K562 (cell line): ENCODE measurements around the gene SOCS3. TPM values are rescaled to one million over a fixed set of nuclear protein-coding genes. Genes with fewer than 3 reads are reported as not detected.

Experiments
- ATAC-seq: fragments of 200-7000 bp; cut with Tn5 transposase; 3 replicates; pipeline ENCODE4 v1.9.1; 2020; ENCODE audit warnings: moderate library complexity
- BruUV-seq: library from RNA; stranded (reverse); fragments of 400-500 nt; replicated peaks from 2 replicates; lab custom pipeline; 2021; lab: Mats Ljungman, UMichigan
- CTCF ChIA-PET: fragments of 300-600 bp; formaldehyde crosslinking; extraction: SDS; loops from one replicate; lab custom pipeline; 2021; ENCODE audit warnings: low intra/inter-chr PET ratio; lab: Yijun Ruan, JAX
- POLR2A ChIA-PET: fragments of 300-600, 350-650 bp; sonication (Branson Sonifier 250); formaldehyde crosslinking; extraction: SDS; loops from one replicate; lab custom pipeline; 2021; ENCODE audit warnings: antibody characterized with exemption, inconsistent platforms; lab: Yijun Ruan, JAX
- DNase-seq, 4 experiments: peaks; one replicate each; pipeline versions ENCODE4 v3.0.0 to v3.0.0-alpha.2; 2011 to 2018; ENCODE audit warnings: low spot score in 3 of 4, mixed read lengths in 3 of 4; ENCODE audit errors: extremely low read depth in 1 of 4
- FAIRE-seq: peaks from 2 replicates; lab custom pipeline; 2011; peaks lifted over from hg19 to GRCh38; lab: Jason Lieb, UNC
- H2AFZ ChIP-seq: 2 replicates; pipeline ENCODE4 v1.6.0; 2011; ENCODE audit warnings: low read depth, low read length, control low read depth, inconsistent platforms
- H3K27ac ChIP-seq: fragments of 200-600 bp; 3 replicates; pipeline ENCODE4 v1.8.0; 2011; ENCODE audit warnings: low read depth, mild to moderate bottlenecking, control low read depth, inconsistent platforms, low read length, moderate library complexity, mixed read lengths; ENCODE audit errors: extremely low read depth
- H3K27me3 ChIP-seq, 2 experiments: fragments of 300-600 bp in 1 of 2; 2 replicates in 1 of 2; 3 replicates in 1 of 2; pipeline versions ENCODE4 v1.6.0 to v1.8.0; 2011; ENCODE audit warnings: inconsistent platforms in 2 of 2, low read length in 2 of 2, mild to moderate bottlenecking in 1 of 2, mixed read lengths in 1 of 2, moderate library complexity in 1 of 2; ENCODE audit not compliant: control insufficient read depth in 2 of 2, insufficient read depth in 2 of 2
- H3K36me3 ChIP-seq: fragments of 300-600 bp; 3 replicates; pipeline ENCODE4 v1.8.0; 2011; ENCODE audit warnings: mild to moderate bottlenecking, low read length, inconsistent platforms; ENCODE audit not compliant: control insufficient read depth, insufficient read depth
- H3K4me1 ChIP-seq, 2 experiments: fragments of 200-600 bp in 1 of 2; replicated peaks in 1 of 2; 2 replicates in 1 of 2; 3 replicates in 1 of 2; pipeline versions ENCODE4 v1.5.1 to v1.8.0; 2011; ENCODE audit warnings: inconsistent platforms in 2 of 2, low read length in 2 of 2, mild to moderate bottlenecking in 1 of 2, mixed read lengths in 1 of 2, moderate library complexity in 1 of 2; ENCODE audit not compliant: control insufficient read depth in 2 of 2, insufficient read depth in 2 of 2
- H3K4me2 ChIP-seq: 2 replicates; pipeline ENCODE4 v1.6.1; 2011; ENCODE audit warnings: low read length, control low read depth, inconsistent platforms, mixed read lengths; ENCODE audit not compliant: insufficient read depth
- H3K4me3 ChIP-seq: fragments of 200-600 bp; sonication (generic), shearing (Covaris generic); 2 replicates; pipeline ENCODE4 v1.5.1; 2016; ENCODE audit warnings: control low read depth, inconsistent platforms
- H3K79me2 ChIP-seq: fragments of 200-600 bp; 3 replicates; pipeline ENCODE4 v1.8.0; 2011; ENCODE audit warnings: low read length, inconsistent platforms; ENCODE audit not compliant: control insufficient read depth, insufficient read depth
- H3K9ac ChIP-seq, 2 experiments: 2 replicates each; pipeline versions ENCODE4 v1.6.0 to v1.6.1; 2011; ENCODE audit warnings: low read depth in 2 of 2, low read length in 2 of 2, control low read depth in 1 of 2, inconsistent platforms in 1 of 2, mild to moderate bottlenecking in 1 of 2, mixed read lengths in 1 of 2; ENCODE audit not compliant: insufficient read depth in 1 of 2
- H3K9me1 ChIP-seq: one replicate; pipeline ENCODE4 v1.6.0; 2011; ENCODE audit warnings: inconsistent platforms, mild to moderate bottlenecking, low read length, moderate library complexity; ENCODE audit not compliant: control insufficient read depth, insufficient read depth
- H3K9me3 ChIP-seq: replicated peaks from 2 replicates; pipeline ENCODE4 v1.5.1; 2011; ENCODE audit warnings: low read depth, low read length, inconsistent platforms; ENCODE audit not compliant: control insufficient read depth, insufficient read depth
- H4K20me1 ChIP-seq: replicated peaks from 2 replicates; pipeline ENCODE4 v1.6.1; 2011; ENCODE audit warnings: low read length, inconsistent platforms, mixed read lengths; ENCODE audit not compliant: control insufficient read depth, insufficient read depth
- ATF3 ChIP-seq, 2 experiments: fragments of 450-650 bp in 1 of 2; sonication (generic) in 1 of 2; formaldehyde crosslinking in 1 of 2; IDR thresholded peaks in 1 of 2; conservative IDR thresholded peaks in 1 of 2; 2 replicates each; pipeline versions ENCODE4 v1.6.1 to v1.8.1; 2016 to 2023; ENCODE audit warnings: mild to moderate bottlenecking in 2 of 2, moderate library complexity in 2 of 2, inconsistent platforms in 1 of 2, missing genetic modification reagents in 1 of 2
- FOXK2 ChIP-seq, 2 experiments: fragments of 450-650 bp; IDR thresholded peaks in 1 of 2; conservative IDR thresholded peaks in 1 of 2; 2 replicates each; pipeline ENCODE4 v1.6.1; 2016; ENCODE audit warnings: low read depth in 2 of 2, mild to moderate bottlenecking in 1 of 2
- JUND ChIP-seq, 2 experiments: IDR thresholded peaks; 2 replicates in 1 of 2; 3 replicates in 1 of 2; pipeline ENCODE4 v1.6.1; 2011; ENCODE audit warnings: borderline replicate concordance in 2 of 2, low read depth in 2 of 2, low read length in 2 of 2, improper control_type of control experiment in 1 of 2, missing biosample characterization in 1 of 2, missing genetic modification characterization in 1 of 2, missing genetic modification reagents in 1 of 2
- ZNF121 ChIP-seq: sonication (generic); formaldehyde crosslinking; conservative IDR thresholded peaks from 2 replicates; pipeline ENCODE4 v1.8.0; 2022; ENCODE audit warnings: missing genetic modification reagents
- WGBS: fragments of 100-300 bp; shearing (Covaris generic); methylation state at CpG from one replicate; pipeline ENCODE4 v1.1.6; 2016; ENCODE audit warnings: low coverage, mixed read lengths; ENCODE audit not compliant: insufficient coverage; ENCODE audit errors: missing lambda C conversion rate; 5-methylcytosine and 5-hydroxymethylcytosine counted together
- in situ Hi-C: fragments of 300-500 bp; cut with MboI; formaldehyde crosslinking; loops from 4 replicates; pipeline ENCODE4 v1.15.0; 2018; ENCODE audit warnings: inconsistent platforms, mixed read lengths
- intact Hi-C: fragments of 100-400 bp; cut with micrococcal nuclease; formaldehyde crosslinking; loops from 2 replicates; pipeline ENCODE4 v1.14.2; 2022
- polyA plus RNA-seq, 8 experiments: library from polyadenylated mRNA; depleted of rRNA in 4 of 8; stranded (reverse) in 5 of 8; unstranded in 3 of 8; fragments of >200 nt; fragmentation: Nextera tagmentation in 2 of 8; fragmentation: Illumina TruSeq in 1 of 8; extraction: Ambion mirVana in 2 of 8; extraction: Trizol in 1 of 8; gene quantifications; 2 replicates each; pipeline versions ENCODE4 v1.2.1 to v1.2.3, GENCODE V29; 2011 to 2014; ENCODE audit warnings: inconsistent platforms in 1 of 8, missing spikeins in 1 of 8
- total RNA-seq, 7 experiments: library from RNA; depleted of rRNA in 6 of 7; stranded (reverse); fragments of >200 nt in 6 of 7; fragmentation: Illumina TruSeq in 2 of 7; extraction: Trizol in 2 of 7; gene quantifications; 2 replicates each; pipeline versions ENCODE4 v1.2.1 to v1.2.3, GENCODE V29; 2011 to 2021; ENCODE audit warnings: low replicate concordance in 1 of 7

The SOCS3 gene
- total and polyA plus RNA-seq, 9 of the 15 experiments (the other 6 are each of a cell fraction or from before 2014, with no cell fraction given): 0.56 to 38.9 (median 13.7) TPM

GRCh38 chr17:78337244-78338109 lies 22.4 kb downstream of the SOCS3 start:
- ChIA-PET CTCF (no interaction called here), POLR2A (interaction anchor here (0.6 to 0.8 kb wide), 3 partner anchors 14 to 1713 kb away, joined by 3 to 5 read pairs (median 3); no protein-coding TSS in a partner anchor)
- TF ChIP-seq FOXK2 (conservative IDR thresholded peaks at IDR 0.05 in 1 of 2, IDR thresholded peaks at IDR 0.05 in 1 of 2; ENCODE audit: low read depth in 2 of 2) (no peak), ATF3 (IDR thresholded peaks at IDR 0.05) (peak; percentile 55), ATF3 (CRISPR knock-in tag; conservative IDR thresholded peaks at IDR 0.05) (no peak), ZNF121 (CRISPR knock-in tag) (peak; percentile 29; the same call in 1 of the 2 replicates), JUND (IDR thresholded peaks at IDR 0.05; ENCODE audit: borderline replicate concordance, low read depth, low read length) (peak; percentile 6; the same call in 1 of the 2 replicates), JUND (tag; IDR thresholded peaks at IDR 0.05; ENCODE audit: borderline replicate concordance, low read depth, low read length) (no peak)
- in situ Hi-C loops: no loop called here
- Histone ChIP-seq H3K4me1 (peaks cover 0 to 12% of the 10 kb centered on the region in 2 experiments; a peak in 2 of 5 replicates), H3K9ac (no peak overlapping the region; a peak in 1 of 4 replicates), H3K27ac (no peak overlapping the region), H2AFZ (no peak overlapping the region), H3K9me3 (no peaks in the 10 kb centered on the region), H4K20me1 (no peaks in the 10 kb centered on the region), H3K4me3 (no peak overlapping the region), H3K4me2 (no peak overlapping the region), H3K27me3 (no peaks in the 10 kb centered on the region), H3K9me1 (no peaks in the 10 kb centered on the region), H3K36me3 (no peaks in the 10 kb centered on the region), H3K79me2 (no peaks in the 10 kb centered on the region)
- FAIRE-seq (no peak), ATAC-seq (no peak), DNase-seq (no peak)
- no TSS peak for BruUV-seq
- 38% methylated on average over 19 of the region's 19 CpGs for WGBS
- intact Hi-C loops: no loop called here
